Panc1 (cell line): ENCODE results near the gene MFAP4.

Experiments used
- POLR2AphosphoS5 ChIP-seq: IDR thresholded peaks from 2 replicates; pipeline ENCODE4 v1.6.1; 2012; ENCODE audit warnings: mild to moderate bottlenecking, low read depth, low read length, moderate library complexity
- SIN3A ChIP-seq: IDR thresholded peaks from 2 replicates; pipeline ENCODE4 v1.6.1; 2012; ENCODE audit warnings: low read depth, mild to moderate bottlenecking, low read length, moderate library complexity, borderline replicate concordance; ENCODE audit not compliant: insufficient read depth
- TCF7L2 ChIP-seq: IDR thresholded peaks from 2 replicates; pipeline ENCODE4 v1.6.1; 2011; ENCODE audit warnings: mild to moderate bottlenecking, low read depth, low read length, inconsistent platforms
- TF ChIP-seq, protein P1 (sequence below): fragments of 450-650 bp; IDR thresholded peaks from 2 replicates; pipeline ENCODE4 v1.5.1; 2017; ENCODE audit warnings: mild to moderate bottlenecking
- TF ChIP-seq, protein P2 (sequence below), 2 experiments: IDR thresholded peaks; 2 replicates each; pipeline ENCODE4 v1.6.1; 2011 to 2012; ENCODE audit warnings: low read depth in 2 of 2, control low read depth in 1 of 2, low read length in 1 of 2, mild to moderate bottlenecking in 1 of 2, moderate library complexity in 1 of 2; ENCODE audit not compliant: insufficient read depth in 1 of 2

DNA sequence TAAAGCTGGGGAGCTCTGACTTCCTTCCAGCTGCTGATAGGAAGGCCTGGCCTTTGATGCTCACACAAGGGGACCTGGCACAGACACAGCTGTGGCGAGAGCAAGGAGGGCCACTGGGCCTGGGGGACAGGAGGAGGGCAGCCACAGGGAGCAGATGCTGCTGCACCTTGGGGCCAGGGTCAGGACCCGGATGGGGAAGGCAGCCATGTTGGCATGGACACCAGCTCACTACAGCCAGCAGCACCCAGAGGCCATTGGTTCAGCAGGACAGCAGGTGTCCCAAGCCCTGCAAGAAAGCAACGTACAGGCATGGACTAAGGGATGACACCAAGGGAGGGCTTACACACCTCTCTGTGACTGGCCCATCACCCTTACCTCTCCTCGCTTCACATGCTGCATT lies 16.0 kb upstream of the MFAP4 start:
- TF ChIP-seq, protein P1, sequence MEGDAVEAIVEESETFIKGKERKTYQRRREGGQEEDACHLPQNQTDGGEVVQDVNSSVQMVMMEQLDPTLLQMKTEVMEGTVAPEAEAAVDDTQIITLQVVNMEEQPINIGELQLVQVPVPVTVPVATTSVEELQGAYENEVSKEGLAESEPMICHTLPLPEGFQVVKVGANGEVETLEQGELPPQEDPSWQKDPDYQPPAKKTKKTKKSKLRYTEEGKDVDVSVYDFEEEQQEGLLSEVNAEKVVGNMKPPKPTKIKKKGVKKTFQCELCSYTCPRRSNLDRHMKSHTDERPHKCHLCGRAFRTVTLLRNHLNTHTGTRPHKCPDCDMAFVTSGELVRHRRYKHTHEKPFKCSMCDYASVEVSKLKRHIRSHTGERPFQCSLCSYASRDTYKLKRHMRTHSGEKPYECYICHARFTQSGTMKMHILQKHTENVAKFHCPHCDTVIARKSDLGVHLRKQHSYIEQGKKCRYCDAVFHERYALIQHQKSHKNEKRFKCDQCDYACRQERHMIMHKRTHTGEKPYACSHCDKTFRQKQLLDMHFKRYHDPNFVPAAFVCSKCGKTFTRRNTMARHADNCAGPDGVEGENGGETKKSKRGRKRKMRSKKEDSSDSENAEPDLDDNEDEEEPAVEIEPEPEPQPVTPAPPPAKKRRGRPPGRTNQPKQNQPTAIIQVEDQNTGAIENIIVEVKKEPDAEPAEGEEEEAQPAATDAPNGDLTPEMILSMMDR: no peak
- TF ChIP-seq, protein P2, sequence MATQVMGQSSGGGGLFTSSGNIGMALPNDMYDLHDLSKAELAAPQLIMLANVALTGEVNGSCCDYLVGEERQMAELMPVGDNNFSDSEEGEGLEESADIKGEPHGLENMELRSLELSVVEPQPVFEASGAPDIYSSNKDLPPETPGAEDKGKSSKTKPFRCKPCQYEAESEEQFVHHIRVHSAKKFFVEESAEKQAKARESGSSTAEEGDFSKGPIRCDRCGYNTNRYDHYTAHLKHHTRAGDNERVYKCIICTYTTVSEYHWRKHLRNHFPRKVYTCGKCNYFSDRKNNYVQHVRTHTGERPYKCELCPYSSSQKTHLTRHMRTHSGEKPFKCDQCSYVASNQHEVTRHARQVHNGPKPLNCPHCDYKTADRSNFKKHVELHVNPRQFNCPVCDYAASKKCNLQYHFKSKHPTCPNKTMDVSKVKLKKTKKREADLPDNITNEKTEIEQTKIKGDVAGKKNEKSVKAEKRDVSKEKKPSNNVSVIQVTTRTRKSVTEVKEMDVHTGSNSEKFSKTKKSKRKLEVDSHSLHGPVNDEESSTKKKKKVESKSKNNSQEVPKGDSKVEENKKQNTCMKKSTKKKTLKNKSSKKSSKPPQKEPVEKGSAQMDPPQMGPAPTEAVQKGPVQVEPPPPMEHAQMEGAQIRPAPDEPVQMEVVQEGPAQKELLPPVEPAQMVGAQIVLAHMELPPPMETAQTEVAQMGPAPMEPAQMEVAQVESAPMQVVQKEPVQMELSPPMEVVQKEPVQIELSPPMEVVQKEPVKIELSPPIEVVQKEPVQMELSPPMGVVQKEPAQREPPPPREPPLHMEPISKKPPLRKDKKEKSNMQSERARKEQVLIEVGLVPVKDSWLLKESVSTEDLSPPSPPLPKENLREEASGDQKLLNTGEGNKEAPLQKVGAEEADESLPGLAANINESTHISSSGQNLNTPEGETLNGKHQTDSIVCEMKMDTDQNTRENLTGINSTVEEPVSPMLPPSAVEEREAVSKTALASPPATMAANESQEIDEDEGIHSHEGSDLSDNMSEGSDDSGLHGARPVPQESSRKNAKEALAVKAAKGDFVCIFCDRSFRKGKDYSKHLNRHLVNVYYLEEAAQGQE (IDR thresholded peaks at IDR 0.05; ENCODE audit: insufficient read depth in 1 of 2, low read depth in 2 of 2, low read length in 1 of 2): no peak
- no peak for TF ChIP-seq TCF7L2
- no peak for TF ChIP-seq SIN3A
- no peak for TF ChIP-seq POLR2AphosphoS5
